ENCODE data around the gene INCA1. TPM values are rescaled to one million over a fixed set of nuclear protein-coding genes. Genes with fewer than 3 reads are reported as not detected.

INCA1 gene
- total and polyA plus RNA-seq, 2 of the 13 experiments (the other 11 are each of a cell fraction or from before 2014, with no cell fraction given), result 0.93 to 2.6 TPM

DNA sequence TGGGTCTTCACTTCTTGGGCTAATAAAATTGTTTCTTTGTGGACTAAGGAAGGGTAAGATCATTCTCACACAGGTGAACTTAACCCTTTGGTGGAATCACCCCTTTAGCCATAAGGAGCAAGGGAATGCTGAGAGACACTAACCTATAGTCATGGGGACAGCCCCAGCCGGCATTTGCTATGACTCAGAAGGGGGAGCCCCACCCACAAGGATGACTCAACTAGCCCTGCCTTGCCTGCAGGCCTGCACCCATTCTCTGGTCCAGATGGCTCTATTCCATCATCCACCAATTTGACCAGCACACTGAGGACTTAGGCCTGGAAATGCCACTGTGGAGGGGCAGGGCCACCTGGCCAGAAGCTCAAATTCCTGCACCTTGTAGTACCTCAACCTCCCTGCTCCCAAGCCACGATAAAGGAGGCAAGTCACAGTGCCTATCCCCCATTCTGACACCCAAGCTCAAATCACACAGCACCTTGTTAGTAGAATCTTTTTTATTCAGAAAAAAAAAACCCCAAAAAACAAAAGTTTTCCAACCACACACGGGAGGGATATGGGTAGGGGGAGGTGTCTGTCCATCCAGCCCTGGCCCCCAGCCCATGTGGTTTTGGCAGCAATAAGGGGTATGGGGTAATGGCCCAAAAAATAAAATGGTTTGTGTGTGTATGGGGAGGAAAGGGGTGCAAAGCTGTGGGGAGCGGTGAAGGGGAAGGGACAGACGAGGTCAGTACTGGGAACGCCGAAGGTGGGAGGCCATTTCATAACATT is 52.0 kb downstream of the INCA1 start (continued):
- 0 out of 2 replicates have a peak, but pooled peaks have one; percentile 4 for TF ChIP-seq CHCHD3 (CRISPR knock-in tag; IDR thresholded peaks at IDR 0.05)
- no peak for TF ChIP-seq SNRNP70 (IDR thresholded peaks at IDR 0.05; ENCODE audit: low read depth, low read length)
- TF ChIP-seq ZNF326 (CRISPR knock-in tag; IDR thresholded peaks at IDR 0.05; ENCODE audit: borderline replicate concordance), result no peak
- TF ChIP-seq NKX3-1 (CRISPR knock-in tag; IDR thresholded peaks at IDR 0.05), result no peak
- TF ChIP-seq HDAC1 (CRISPR knock-in tag; IDR thresholded peaks at IDR 0.05), result no peak
- no peak for TF ChIP-seq STAT5B (CRISPR knock-in tag; IDR thresholded peaks at IDR 0.05)
- no peak for TF ChIP-seq ZFYVE20 (CRISPR knock-in tag; IDR thresholded peaks at IDR 0.05; ENCODE audit: borderline replicate concordance, low read depth)
- no peak; the same call in 2 of the 3 replicates for TF ChIP-seq MXI1 (IDR thresholded peaks at IDR 0.05; ENCODE audit: borderline replicate concordance, low read depth, low read length)
- no peak for TF ChIP-seq ZNF562 (CRISPR knock-in tag; IDR thresholded peaks at IDR 0.05; ENCODE audit: borderline replicate concordance)
- TF ChIP-seq, protein P1, sequence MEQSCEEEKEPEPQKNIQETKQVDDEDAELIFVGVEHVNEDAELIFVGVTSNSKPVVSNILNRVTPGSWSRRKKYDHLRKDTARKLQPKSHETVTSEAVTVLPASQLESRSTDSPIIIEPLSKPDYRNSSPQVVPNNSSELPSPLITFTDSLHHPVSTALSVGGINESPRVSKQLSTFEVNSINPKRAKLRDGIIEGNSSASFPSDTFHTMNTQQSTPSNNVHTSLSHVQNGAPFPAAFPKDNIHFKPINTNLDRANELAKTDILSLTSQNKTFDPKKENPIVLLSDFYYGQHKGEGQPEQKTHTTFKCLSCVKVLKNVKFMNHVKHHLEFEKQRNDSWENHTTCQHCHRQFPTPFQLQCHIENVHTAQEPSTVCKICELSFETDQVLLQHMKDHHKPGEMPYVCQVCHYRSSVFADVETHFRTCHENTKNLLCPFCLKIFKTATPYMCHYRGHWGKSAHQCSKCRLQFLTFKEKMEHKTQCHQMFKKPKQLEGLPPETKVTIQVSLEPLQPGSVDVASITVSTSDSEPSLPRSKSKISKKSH (CRISPR knock-in tag; IDR thresholded peaks at IDR 0.05; ENCODE audit: borderline replicate concordance), result no peak
- no peak for TF ChIP-seq TMF1 (CRISPR knock-in tag; IDR thresholded peaks at IDR 0.05; ENCODE audit: low read depth)
- TF ChIP-seq KAT7 (CRISPR knock-in tag; IDR thresholded peaks at IDR 0.05; ENCODE audit: borderline replicate concordance), result no peak
- no peak for TF ChIP-seq ZNF263 (CRISPR knock-in tag; IDR thresholded peaks at IDR 0.05)
- TF ChIP-seq, protein P2, sequence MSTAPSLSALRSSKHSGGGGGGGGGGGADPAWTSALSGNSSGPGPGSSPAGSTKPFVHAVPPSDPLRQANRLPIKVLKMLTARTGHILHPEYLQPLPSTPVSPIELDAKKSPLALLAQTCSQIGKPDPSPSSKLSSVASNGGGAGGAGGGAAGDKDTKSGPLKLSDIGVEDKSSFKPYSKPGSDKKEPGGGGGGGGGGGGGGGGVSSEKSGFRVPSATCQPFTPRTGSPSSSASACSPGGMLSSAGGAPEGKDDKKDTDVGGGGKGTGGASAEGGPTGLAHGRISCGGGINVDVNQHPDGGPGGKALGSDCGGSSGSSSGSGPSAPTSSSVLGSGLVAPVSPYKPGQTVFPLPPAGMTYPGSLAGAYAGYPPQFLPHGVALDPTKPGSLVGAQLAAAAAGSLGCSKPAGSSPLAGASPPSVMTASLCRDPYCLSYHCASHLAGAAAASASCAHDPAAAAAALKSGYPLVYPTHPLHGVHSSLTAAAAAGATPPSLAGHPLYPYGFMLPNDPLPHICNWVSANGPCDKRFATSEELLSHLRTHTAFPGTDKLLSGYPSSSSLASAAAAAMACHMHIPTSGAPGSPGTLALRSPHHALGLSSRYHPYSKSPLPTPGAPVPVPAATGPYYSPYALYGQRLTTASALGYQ (CRISPR knock-in tag; IDR thresholded peaks at IDR 0.05), result no peak
- 0 out of 2 replicates have a peak, but pooled peaks have one; percentile 18 for TF ChIP-seq HMGXB3 (CRISPR knock-in tag; IDR thresholded peaks at IDR 0.05; ENCODE audit: borderline replicate concordance)
- TF ChIP-seq, protein P3, sequence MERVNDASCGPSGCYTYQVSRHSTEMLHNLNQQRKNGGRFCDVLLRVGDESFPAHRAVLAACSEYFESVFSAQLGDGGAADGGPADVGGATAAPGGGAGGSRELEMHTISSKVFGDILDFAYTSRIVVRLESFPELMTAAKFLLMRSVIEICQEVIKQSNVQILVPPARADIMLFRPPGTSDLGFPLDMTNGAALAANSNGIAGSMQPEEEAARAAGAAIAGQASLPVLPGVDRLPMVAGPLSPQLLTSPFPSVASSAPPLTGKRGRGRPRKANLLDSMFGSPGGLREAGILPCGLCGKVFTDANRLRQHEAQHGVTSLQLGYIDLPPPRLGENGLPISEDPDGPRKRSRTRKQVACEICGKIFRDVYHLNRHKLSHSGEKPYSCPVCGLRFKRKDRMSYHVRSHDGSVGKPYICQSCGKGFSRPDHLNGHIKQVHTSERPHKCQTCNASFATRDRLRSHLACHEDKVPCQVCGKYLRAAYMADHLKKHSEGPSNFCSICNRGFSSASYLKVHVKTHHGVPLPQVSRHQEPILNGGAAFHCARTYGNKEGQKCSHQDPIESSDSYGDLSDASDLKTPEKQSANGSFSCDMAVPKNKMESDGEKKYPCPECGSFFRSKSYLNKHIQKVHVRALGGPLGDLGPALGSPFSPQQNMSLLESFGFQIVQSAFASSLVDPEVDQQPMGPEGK (CRISPR knock-in tag; IDR thresholded peaks at IDR 0.05), result peak; percentile 40
- no peak for TF ChIP-seq ZKSCAN1 (IDR thresholded peaks at IDR 0.05; ENCODE audit: low read length)
- no peak for TF ChIP-seq ZNF234 (CRISPR knock-in tag; conservative IDR thresholded peaks at IDR 0.05)

Measured in HepG2 (cell line).